ENCODE measurements around the gene DLG1. TPM values are rescaled to one million over a fixed set of nuclear protein-coding genes. Genes with fewer than 3 reads are reported as not detected.

The DLG1 gene
- total and polyA plus RNA-seq, 2 of the 4 experiments (the other 2 are of a cell fraction) = 21.2 to 57.7 TPM

- no peak overlapping the region for H3K9ac ChIP-seq (ENCODE audit: low read depth, low read length)
- H2AFZ ChIP-seq (replicated peaks; ENCODE audit: low read length, poor library complexity) = no peak overlapping the region
- dilution Hi-C loops (cut with HindIII; ENCODE audit: low sequenced_read_pairs, unreplicated experiment) (no loop called here), intact Hi-C loops (cut with micrococcal nuclease) (no loop called here), in situ Hi-C loops (cut with MboI; ENCODE audit: low sequenced_read_pairs) (no loop called here)
- no peak for DNase-seq
- H3K56ac ChIP-seq (ENCODE audit: extremely low read depth, insufficient read depth, low read length) = no peak overlapping the region
- peaks cover 45% of the 10 kb centered on the region for H4K20me1 ChIP-seq (ENCODE audit: insufficient read depth, low read length)
- H4K8ac ChIP-seq (ENCODE audit: low read depth in 2 of 2, low read length in 2 of 2) = no peak overlapping the region
- H3K27ac ChIP-seq (ENCODE audit: insufficient read depth, low read length) = no peak overlapping the region
- no peak overlapping the region for H2BK5ac ChIP-seq (ENCODE audit: low read depth, low read length, poor library complexity, severe bottlenecking)
- no peak overlapping the region for H3K23ac ChIP-seq (ENCODE audit: low read depth, low read length)
- H4K5ac ChIP-seq (ENCODE audit: low read depth, low read length) = no peak overlapping the region
- H3K14ac ChIP-seq (replicated peaks; ENCODE audit: low read depth, low read length) = no peak overlapping the region
- no peak for ATAC-seq (ENCODE audit: low read depth)
- no peak overlapping the region for H2AK5ac ChIP-seq (ENCODE audit: low read depth, low read length)
- BruUV-seq (replicated peaks) = no TSS peak
- ChIA-PET POLR2A (ENCODE audit: unreplicated experiment) (no interaction called here), CTCF (interaction anchor here (1.0 kb wide), 1 partner anchor 11 kb away, joined by 3 read pairs; no protein-coding TSS in a partner anchor)
- H4K91ac ChIP-seq (ENCODE audit: insufficient read depth, low read depth, low read length) = no peak overlapping the region
- WGBS, 2 experiments (ENCODE audit: extremely low coverage in 2 of 2, insufficient read length in 1 of 2) = no CpG with 5 or more reads among the region's 2 CpGs
- H3K4me1 ChIP-seq (ENCODE audit: control insufficient read depth, insufficient read depth, low read length) = no peaks in the 10 kb centered on the region
- no peak overlapping the region for H2AK9ac ChIP-seq (replicated peaks; ENCODE audit: low read depth, low read length, poor library complexity)
- no peaks in the 10 kb centered on the region for H3K27me3 ChIP-seq (ENCODE audit: control insufficient read depth, insufficient read depth, low read length)
- no peak for TF ChIP-seq SMC3 (IDR thresholded peaks at IDR 0.05; ENCODE audit: low read depth, low read length)
- no peak for TF ChIP-seq MAZ (IDR thresholded peaks at IDR 0.05; ENCODE audit: borderline replicate concordance, low read depth, low read length)
- no peak for TF ChIP-seq FOS (IDR thresholded peaks at IDR 0.05; ENCODE audit: low read depth, low read length)
- no peak overlapping the region for H3K18ac ChIP-seq (ENCODE audit: low read depth, low read length)
- no peak overlapping the region for H2BK15ac ChIP-seq (ENCODE audit: low read depth, low read length)
- H2BK20ac ChIP-seq (ENCODE audit: low read depth, low read length) = no peak overlapping the region
- H3K4me2 ChIP-seq (ENCODE audit: low read depth, low read length) = no peak overlapping the region
- no peaks in the 10 kb centered on the region for H3K9me3 ChIP-seq (ENCODE audit: control insufficient read depth, insufficient read depth, low read length)
- H3K36me3 ChIP-seq (ENCODE audit: control insufficient read depth, insufficient read depth, low read length) = no peaks in the 10 kb centered on the region
- no peak overlapping the region for H3K4me3 ChIP-seq (ENCODE audit: insufficient read depth, low read depth, low read length)
- H3K9me1 ChIP-seq (ENCODE audit: insufficient read depth, low read length) = no peaks in the 10 kb centered on the region; the same call in 1 of the 2 replicates
- H2BK120ac ChIP-seq (ENCODE audit: low read depth, low read length) = no peak overlapping the region
- H3K4ac ChIP-seq (ENCODE audit: low read depth, low read length) = no peak overlapping the region
- H3K79me1 ChIP-seq (ENCODE audit: low read depth in 1 of 2, low read length in 2 of 2) = peaks cover 31 to 49% of the 10 kb centered on the region in 2 experiments
Measured at GRCh38 chr3:197205675-197206074, 92.7 kb downstream of the DLG1 start.

Measured in IMR-90 (cell line).